HG03457 (cell line): ENCODE measurements around the gene ACVR1C.

Experiments
- ATAC-seq: cut with Tn5 transposase; IDR thresholded peaks from one replicate; pipeline ENCODE4 v1.9.1; 2021; ENCODE audit warnings: moderate number of reproducible peaks; ENCODE audit not compliant: unreplicated experiment

Gene ACVR1C

DNA sequence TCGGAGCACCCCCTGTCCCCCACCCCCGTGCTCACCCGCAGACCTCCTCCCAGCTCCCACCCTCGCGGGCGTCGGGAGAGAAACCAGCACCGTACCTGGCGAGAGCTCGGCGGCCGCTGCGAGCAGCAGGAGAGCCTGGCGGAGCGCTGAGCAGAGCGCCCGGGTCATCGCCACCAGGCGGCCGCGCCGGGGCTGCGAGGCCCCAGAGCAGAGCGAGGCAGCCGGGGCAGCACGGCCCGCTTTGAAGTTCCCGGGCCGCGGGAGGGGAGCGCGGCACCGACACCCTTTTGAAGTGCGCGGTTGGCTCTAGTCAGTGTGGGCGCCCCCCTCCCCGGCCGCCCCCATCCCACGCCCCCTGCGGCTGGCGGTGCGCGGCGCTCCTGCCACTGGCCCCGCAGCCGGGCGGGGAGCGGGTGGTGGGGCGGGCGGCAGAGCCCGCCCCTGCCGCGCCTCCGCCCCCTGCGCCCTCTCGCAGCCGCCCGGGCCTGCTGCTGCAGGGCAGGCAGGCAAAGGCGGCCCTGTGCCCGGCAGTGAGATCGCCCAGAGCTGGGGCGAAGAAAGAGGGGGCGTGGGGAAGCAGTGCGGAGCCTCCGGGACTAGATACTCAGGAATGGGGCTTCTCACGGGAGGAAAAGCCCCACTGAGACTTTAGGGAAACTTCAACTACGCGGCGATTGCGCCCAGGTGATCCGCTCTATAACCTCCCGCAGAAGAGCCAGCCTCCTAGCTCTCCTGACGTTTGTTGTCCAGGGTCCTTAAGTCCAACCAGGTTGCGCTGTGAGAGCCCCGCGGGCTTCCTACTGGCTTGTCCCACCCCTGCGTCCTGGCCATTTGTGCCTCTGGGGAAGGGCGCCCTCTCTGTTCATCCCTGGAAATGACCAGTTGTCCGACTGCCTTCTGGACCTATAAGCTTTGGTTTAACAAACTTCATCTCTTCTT lies at the start of gene ACVR1C:
Gene ACVR1C, minus strand, starts transcription at position 388 of the 939 bp plus-strand sequence. Its CDS starts 220 bp downstream, at position 168.
- ATAC-seq = peak; percentile 79

DNA sequence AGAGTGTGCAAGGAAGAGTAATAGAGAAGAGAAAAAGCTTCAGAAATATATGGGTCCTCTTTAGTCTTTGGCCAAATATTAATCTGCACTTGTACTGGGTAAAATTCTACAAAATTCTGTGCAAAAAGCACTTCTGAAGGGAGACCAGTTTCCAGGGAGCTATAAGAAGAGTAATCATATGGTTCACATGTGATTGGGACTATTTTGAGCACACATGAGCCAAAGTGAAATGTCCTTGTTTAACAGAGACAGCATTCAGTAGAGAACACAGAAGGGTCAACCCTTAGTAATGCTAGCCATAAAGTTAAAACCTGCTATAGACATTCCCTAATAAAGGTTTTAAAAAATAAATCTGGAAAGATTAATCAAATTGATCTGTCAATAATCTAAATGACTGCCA lies 49.3 kb upstream of the ACVR1C start:
- ATAC-seq = no peak

DNA sequence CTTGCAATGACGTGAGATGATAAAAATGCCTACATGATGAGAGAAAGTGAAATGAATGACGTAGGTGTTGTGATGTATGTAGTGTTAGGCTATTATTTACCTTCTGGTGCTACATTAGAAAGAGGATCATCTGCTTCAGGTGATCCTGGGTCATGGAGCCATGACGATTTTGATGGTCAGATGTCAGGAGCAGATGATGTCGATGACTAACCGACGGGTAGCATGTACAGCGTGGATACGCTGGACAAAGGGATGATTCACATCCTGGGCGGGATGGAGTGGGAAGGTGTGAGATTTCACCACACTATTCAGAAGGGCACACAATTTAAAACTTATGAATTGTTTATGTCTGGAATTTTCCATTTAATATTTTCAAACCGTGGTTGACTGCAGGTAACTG lies 43.5 kb upstream of the ACVR1C start:
- ATAC-seq = no peak

DNA sequence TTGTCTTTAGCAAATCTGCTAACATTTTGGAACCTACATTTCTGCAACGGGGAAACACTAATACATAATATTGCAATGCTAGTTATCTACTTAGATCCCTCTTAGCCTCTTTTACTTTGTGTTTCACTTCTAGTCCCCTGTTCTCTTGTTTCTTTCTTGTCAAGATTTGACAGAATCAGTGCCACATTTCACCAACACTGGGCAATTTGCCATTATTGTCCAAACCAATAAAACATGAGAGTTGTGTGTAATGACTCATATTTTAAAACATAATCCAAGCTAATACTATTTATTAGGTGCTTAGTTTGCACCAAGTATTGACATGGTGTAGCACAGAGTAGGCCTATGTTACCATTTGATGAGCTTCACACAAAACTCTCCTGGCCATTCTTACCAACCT lies 33.7 kb upstream of the ACVR1C start:
- ATAC-seq = no peak

DNA sequence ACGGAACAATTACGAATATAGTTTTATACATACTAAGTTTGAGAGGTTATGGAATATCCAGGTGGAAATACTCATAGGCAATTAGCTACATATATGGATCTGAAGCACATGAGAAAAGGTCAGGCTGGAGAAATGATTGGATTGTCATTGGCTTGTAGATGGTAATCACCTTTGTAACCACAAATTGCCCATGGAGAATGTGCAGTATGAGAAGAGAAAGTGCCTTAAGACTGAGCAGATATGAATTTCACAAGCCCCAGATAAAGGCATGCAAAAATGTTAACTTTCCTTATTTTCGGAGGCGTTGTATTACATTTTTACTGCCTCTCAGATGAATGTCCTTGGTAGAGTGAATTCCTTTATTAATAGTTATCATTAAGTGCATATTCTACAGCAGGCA lies 33.1 kb upstream of the ACVR1C start:
- ATAC-seq = no peak

DNA sequence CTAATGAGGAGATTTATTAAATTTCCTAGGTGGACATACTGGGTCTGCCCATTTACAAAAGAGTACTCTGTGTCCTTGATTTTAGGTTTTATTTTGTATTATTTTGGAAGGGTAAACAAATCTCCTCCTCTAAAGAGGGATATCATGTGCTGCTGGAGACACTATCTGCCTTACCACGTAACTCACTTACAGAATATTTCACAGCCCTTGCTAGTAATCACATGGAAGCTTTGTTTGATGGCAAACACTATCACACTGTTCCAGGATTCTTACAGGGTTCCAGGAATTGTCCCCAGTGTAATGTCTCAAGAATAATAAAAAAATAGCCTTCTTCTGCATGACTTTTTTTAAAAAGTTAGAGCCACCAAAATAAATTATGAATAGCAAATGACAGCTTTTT lies 29.2 kb upstream of the ACVR1C start:
- no peak for ATAC-seq

DNA sequence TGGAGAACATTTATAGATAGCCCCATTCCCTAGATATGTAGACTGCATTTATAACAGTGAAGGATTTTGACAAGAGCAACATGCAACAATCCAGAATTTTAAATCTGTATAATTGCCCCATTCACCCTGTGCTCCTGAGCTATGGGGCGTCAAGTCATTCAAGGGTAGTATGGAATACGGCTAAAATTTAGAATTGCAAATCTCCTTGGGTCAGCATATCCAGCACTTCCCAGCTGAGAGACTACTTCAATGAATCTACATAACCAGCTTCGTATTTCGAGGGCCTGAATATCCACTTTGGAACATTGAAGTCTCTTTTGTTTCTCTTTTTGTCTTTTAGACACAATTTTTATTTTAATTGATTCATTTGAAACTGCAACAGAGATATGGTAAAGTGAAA lies 28.4 kb upstream of the ACVR1C start:
- ATAC-seq = no peak

DNA sequence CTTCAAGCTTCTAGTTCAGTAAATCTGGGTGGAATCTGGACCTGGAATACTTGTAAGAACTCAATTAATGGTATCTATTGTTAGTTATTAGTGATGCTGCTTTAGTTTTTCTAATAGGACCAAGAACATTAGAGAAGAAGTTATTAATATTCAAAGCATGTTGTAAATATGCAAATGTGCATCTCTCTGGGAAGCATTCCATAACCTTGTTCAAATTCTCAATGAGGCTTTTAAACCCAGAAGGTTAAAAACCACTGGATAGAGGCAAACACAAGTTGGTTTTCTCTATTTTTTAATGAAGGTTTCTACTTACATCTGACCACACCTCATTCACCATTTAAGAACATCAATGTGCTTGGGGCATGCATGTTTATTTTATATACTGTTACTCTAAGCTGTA lies 16.1 kb upstream of the ACVR1C start:
- ATAC-seq = no peak

DNA sequence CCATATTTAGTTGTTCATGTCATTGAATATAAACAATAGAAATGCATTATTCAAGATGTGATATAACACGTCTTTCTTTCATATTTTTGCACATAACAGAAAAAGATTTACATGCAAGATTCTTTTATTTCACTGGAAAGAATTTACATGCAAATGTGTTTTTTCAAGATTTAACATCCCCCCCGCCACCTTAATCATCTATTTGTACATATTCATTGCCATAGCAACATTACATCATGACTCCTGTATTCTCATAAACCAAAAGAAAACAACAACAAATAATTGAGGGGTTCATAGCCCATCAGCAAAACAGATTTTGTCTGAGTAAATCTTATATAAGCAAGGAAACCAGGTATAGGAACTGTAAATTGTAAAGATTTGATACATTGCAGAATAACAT lies 3.2 kb upstream of the ACVR1C start:
- no peak for ATAC-seq

DNA sequence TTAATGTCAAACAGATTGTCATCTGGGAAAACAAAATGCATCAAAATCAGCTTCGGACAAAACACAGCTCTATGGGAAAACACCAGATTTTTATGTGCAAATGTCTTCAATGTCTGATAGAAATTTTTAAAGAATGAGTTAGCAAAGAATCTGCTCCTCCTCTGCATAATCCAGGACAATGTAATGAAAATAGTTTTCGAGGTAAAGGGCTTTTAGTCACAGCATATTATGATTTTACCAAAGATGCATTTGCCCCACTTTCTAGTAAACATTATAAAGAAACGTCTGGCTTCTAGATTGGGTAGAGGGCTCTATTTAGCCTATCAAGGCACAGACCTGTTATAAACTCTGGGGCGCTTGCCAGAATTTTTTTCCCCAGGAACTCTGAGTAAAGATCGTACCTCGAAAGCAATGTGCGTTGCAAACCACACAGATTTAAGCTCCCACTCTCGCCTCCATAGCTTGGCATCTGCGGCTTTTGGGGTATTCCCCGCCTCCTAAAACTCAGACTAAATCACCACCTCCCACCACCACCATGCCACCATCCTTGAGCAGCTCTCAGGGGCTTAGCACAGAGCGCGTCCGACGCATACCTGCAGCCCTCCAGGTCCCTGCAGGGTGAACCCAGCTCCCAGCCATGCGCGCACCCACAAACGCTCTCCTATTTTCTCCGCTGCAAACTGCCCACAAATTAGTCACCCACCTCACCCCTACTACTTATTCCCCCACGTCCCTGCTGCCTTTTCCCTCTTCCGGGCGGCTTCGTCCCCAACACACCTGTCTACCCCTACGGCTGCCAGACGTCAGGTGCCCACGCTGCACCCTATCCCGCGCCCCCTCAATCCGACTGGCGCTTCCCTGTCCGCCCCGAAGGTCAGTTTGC lies 829 bp downstream of the ACVR1C start:
- ATAC-seq = peak; percentile 13

DNA sequence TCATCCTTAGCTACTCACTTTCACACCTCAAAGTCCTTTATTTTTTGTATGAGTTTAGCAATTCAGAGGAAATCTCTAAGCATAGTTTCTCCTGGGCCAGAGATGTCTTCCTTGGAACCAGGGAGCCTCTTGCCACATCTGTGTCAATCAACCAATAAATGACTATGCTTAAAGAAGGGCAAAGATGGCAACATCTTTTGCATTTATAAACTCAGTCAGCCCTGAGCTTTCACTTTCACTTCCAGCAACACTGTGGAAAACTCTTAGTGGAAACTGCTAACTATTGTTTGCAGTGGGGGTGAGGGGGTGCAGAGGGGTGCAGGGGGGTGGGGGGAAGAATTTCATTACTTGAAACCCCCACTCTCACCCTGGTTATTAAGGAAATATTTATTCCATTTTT lies 3.4 kb downstream of the ACVR1C start:
- ATAC-seq = no peak

DNA sequence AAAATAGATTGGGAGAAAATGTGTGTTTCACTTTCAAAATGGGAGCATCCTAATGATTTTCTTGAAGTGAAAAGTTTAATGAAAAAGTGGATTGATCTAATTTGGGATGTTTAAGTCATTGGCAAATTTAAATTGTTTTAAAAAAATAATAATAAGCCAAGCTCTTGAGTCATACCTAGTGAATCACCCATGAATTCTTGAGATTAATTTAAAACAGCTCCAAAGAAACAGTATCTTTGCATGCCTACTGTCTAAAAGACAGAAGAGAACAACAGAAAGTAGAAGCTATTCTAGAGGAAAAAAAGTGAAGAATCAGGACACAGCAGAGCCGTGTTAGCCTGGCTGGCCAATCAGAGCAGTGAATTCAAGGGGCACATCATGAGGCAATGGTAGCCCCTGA lies 7.7 kb downstream of the ACVR1C start:
- ATAC-seq = no peak

DNA sequence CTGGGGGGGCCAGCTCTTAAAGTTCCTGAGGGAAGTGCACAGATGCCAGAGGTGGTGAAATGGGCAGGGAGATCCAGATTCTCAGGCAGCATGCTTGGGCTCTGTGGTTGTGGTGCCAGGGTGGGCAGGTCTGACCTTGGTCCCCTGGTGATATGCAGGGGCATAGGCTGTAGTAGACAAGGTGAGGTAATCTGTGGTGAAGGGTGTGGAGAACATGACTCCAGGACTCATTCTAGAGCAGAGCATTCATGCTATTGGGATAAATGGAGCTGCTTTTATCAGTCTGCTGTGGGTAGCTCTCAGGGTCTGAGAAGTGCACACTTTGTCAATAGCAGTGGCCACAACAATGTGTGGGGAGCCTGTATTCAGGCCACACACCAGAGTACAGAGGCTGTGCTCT lies 16.9 kb downstream of the ACVR1C start:
- no peak for ATAC-seq

DNA sequence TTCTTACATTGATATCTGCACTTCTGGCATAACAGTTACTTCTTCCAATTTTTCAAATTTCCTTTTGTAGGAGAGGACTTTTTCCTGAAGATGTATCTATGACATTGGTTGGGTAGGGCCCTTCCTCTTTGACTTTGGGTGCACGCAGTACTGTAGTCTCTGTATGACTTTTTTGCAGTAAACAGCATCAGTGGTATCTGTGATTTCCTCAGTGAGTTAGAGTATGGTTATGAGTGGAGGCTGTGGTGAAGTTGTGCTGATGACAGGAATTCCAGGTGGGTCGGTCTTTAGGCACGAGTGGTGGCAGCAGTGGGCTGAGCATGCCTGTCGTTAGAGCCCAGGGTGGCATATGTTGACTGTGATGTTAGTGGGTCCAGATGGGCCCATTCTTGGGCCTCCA lies 17.6 kb downstream of the ACVR1C start:
- no peak for ATAC-seq

DNA sequence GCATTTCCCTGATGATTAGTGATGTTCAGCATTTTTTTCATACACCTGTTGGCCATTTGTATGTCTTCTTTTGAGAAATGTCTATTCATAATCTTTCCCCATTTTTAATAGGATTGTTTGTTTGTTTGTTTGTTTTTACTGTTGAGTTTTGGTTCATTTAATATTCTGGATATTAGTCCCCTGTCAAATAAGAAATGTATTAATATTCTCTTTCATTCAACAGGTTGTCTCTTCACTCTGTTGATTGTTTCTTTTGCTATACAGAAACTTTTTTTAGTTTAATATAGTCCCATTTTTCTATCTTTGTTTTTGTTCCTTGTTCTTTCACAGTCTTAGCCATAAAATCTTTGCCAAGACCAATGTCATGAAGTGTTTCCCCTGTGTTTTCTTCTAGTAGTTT lies 22.1 kb downstream of the ACVR1C start:
- no peak for ATAC-seq

DNA sequence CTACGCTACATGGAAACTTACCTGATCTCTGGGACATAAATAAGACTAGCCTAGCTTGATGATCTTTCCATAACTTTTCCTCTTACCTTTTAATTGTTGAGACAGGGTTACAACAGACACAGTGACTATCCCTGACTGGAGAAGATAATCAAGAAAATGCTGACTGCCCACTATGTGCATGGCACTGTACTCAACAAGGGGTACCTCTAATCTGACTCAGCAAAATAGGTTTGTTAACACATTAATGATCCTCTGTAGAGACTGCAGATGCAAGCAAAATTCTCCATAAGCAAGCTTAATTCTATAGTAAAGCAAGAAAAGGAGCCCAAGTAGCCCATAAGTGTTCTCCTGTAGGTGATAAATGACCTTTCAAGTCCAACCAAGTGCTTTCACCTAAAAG lies 25.5 kb downstream of the ACVR1C start:
- no peak for ATAC-seq

DNA sequence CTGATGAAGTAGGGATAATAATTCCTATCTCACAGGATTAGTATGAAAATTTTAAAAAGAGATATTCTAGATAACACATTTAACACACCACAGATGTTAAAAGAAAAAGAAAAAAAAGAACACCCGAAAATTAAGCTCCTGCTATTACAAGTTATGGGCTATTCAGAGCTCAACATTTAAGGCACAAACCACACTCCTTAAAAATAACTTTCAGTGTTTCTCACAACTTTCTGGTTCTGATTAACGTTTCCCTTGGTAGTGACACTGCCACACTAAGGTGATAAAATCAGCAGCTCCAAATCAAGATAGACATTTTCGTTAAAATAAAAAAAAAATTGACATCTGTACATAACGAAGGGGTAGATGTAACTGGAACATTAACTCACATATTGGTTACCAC lies 26.9 kb downstream of the ACVR1C start:
- ATAC-seq = no peak

DNA sequence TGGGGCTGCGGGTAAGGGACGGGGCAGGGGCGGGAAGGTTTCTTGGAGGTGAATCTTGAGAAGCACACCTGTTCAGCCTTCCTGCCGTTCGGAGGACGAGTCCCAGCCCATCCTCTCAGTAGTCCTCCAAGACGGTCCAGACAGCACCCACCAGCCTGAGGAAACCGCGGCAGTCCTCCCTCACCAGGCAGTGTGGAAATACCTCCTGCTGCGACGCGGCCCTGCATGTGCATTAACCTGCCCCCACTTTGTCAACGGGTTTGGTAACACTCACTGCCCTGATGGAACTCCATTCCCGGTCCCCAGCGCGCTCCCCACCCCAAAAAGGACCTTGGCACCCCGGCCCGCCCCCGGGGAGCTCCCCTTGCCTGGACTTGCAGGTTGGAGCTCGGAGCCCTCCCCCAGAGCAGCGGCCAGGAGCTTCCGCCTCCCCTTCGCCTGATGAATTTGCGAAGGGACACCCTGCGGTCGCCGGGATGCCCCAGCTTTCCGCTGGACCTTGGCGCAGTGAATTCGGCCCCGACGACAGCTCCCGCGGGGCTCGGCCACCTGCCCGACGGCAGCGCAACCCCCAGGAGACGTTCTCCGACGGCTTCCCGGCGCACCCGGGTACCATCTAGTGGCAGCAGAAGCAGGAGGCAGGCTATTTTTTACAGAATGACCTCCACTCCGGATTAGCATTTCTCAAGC lies 31.5 kb downstream of the ACVR1C start:
- no peak for ATAC-seq

DNA sequence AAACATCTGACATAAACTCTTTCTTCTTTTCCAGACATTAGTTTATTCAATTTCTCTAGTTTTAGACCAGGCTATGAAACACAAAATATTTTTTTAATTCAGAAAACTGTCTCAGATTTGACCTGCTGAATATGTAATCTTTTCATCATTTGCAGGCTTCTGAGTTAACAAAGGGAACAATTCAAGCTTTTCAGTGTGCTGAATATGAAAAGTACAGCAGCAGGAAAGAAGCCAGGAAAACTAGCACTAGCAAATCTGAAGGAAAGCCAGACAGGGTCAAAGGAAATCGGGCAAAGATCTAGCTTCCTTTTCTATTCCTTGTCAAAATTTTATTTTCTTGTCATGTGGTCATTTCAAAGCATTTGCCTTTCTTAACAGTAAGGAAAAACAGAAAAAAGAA lies 35.3 kb downstream of the ACVR1C start:
- ATAC-seq = no peak

DNA sequence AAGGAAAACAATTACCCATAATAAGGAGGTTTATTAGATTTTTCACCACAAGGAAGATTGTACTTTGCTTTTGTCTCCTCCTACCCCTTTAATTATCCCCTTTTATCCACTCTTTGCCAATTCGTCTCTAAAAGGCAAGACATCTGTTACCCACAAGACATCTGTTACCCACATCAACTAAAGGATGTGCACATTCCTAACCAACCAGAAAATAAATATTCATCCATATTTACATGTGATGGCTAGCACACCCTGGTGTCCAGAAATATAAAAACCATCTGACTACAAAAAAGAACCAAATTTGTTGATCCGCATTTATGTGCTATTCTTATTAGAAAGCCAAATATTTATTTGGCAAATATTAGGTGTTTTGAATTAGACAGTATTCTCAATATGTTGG lies 35.7 kb downstream of the ACVR1C start:
- ATAC-seq = no peak

DNA sequence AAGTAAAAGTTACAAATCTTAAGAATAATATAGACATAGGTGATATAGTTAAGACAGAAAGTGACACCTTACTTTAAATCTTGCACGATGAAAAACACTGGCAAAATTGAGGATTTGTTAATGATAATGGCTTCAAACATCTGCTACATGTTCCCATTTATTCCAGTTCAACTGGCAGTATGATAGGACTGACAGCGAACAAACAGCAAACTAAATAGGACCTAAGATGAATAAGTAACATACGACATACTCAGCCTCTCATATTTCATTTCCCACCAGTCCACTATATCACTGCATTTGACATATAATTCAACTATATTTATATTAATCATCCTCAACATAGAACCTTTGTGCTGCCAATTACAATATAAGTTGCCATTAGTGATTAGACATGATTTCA lies 36.3 kb downstream of the ACVR1C start:
- ATAC-seq = no peak
